RKO (cell line): Measurements from ENCODE around the gene CDK5RAP2.
"Not testable (repeated sequence)": the region's sequence is repeated elsewhere in the genome, so short reads cannot be mapped to it uniquely, and the experiment has no call there.

ENCODE experiments used
- DNase-seq: peaks from one replicate; pipeline ENCODE4 v3.0.0-alpha.2; 2016; ENCODE audit warnings: low spot score

The CDK5RAP2 gene

DNA sequence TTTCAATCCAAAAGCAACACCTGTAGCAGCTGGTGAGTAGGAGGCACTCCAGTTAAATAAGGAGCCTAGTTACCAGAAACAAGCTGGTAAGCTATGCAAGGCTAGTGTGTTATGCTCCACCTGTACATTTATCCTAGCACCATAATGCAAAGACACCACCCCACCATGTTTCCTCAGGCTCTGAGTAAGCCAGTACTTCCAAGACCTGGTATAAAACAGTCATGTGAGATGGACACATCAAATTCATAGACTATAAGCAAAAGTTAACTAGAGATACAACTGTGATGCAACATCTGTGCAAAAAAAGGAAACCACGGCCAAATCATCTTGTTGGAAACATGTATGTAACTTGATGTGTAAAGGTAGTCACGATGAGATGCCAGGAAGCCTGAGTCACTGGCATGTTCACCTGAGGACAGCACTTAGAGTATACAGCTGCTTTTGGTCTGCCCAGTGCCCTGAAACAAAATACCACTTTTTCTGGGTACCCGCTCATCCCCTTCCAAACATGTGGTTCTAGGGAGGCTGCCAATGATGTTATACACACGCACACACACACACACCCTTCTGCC, 66.1 kb downstream of the CDK5RAP2 start:
- DNase-seq, result no peak

DNA sequence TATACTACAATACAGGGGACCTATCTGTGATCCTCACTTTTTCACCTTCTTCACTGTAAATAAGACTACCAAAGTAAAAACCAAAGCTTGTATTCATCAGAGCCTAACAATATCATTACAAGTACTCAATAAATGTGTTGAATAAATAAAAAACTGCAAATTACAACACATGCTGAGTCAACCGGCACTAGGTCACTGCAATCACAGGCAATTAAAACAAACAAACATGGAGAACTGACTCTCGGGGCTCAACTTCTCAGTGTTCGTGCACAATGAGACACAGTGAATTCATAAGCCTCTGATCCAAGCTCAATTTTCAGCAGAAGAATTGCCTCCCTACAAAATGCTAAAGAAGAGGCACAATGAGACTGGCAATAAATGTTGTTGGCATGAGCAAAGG, 69.2 kb downstream of the CDK5RAP2 start:
- DNase-seq, result no peak

DNA sequence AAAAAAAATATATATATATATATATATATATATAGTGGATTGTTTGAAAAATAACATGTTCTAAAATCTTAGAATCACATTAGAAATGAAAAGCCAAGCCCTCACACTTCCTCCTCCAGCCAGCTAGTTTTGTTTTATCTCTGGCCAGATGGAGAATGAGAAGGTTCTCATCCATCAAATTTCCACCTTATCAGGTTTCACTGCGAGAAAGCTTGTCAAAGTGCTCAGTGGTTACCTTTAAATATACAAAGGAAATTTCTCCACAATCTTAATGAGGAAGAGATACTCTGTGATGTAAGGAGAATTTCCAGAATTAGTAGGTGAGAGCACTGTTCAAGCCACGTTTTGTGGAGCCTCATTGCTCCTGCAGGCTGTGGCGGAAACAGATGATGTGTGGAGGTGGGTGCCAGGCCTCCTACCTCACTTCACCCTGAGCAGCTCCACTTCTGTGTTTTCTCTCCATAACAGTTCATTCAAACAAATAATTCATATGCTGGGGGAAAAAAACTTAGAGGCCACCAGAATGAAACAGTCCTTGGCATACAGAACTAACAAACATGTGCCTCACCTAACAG, 71.9 kb downstream of the CDK5RAP2 start:
- no peak for DNase-seq

DNA sequence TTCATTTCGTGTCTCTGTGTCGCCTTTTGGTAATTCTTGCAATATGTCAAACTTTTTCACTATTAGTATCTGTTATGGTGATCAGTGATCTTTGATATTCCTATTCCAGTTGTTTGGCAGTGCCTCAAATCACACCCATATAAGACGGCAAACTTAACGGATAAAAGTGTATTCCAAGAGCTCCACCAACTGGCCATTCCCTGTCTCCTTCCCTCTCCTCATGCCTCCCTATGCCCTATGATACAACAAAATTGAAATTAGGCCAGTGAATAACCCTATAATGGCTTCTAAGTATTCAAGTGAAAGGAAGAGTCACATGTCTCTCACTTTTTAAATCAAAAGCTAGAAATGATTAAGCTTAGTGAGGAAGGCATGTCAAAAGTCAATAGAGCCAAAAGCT, 74.8 kb downstream of the CDK5RAP2 start:
- DNase-seq, result no peak

DNA sequence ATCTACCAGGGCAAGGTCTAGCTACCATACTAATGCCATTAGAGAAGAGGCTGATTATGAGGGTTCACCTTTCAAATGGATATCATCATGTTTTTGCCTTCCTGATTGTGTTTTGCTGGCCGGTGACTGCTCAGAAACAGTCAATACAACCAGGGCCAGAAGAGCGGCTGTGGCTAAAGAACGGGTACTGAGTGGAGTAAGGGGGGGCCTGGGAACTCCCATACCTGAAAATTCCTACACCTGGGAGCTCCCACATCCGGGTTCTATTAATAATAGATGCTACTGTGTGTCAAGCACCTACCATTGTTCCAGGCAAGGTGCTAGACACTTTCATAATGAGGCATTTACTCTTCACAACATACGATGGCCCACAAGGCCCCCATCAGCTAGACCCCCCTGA, 79.2 kb downstream of the CDK5RAP2 start:
- DNase-seq, result no peak

DNA sequence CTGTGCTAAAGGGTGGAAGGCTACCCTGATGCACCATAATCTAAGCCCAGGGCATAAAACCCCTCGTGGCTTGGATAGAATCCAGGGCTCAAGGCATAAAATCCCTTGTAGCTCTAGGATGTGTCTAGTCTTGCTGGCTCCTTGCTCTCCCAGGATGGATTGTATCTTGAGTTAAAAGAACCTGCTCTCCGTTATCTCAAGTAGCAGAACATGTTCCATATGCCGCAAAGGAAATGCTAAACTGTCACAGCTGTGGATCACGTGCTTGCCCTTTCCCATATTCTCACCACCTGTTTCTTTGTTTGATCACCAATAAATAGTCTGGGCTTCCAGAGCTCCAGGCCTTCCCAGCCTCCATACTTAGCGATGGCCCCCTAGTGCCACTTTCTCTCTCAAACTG, 82.1 kb downstream of the CDK5RAP2 start:
- not testable (repeated sequence) for DNase-seq

DNA sequence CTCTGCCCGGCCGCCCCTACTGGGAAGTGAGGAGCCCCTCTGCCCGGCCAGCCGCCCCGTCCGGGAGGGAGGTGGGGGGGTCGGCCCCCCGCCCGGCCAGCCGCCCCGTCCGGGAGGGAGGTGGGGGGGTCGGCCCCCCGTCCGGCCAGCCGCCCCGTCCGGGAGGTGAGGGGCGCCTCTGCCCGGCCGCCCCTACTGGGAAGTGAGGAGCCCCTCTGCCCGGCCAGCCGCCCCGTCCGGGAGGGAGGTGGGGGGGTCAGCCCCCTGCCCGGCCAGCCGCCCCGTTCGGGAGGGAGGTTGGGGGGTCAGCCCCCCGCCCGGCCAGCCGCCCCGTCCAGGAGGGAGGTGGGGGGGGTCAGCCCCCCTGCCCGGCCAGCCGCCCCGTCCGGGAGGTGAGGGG, 83.5 kb downstream of the CDK5RAP2 start:
- DNase-seq, result not testable (repeated sequence)

DNA sequence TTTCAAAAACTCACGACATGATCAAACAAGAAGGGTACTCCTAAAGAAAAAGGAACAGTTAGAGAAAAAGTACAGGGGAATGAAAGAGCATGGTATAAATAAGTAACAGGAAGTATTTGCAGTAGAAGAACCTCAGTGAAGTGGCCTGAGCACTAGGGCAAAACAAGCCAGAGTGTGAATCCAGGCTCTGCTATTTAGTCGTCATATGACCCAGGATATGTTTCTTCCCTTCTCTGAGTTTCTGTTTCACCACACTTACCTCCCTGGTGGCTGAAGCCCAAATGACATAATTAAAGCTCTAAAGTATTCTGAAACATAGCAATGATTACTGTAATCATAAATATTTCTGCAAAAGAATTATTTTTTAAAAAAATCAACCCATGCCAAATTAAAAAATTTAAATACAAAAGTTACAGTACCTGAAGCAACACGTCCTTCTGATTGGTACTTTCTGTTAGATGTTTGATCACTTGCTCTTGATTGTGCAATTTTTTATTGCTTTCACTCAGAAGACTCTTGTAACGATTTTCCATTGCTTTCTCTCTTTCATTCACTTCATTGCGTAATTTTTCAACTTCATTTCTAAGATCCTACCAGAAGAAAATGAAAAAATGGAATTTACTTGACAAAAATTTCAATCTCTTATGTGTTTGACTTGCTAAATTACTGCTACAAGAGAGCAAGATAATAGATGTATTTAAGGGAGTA, 88.9 kb downstream of the CDK5RAP2 start:
- DNase-seq, result peak; percentile 14

DNA sequence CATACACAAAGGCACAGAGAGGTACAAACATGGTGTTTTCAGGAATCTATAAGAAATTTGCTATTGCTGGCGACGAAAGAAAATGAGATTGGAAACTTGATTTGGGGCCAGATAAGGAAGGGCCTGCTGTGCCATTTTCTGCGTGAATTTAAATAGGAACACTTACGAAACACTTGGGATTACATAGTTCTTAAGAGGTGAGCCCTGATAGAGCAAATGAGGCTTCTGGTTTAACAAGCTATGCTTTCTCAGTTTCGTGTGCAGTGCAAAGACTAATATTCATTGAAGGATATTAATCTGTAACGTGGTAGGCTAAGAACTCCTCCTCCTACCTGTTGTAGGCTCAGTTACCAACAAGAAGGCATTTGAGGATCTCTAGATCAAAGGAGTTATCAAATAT, 93.1 kb downstream of the CDK5RAP2 start:
- no peak for DNase-seq

DNA sequence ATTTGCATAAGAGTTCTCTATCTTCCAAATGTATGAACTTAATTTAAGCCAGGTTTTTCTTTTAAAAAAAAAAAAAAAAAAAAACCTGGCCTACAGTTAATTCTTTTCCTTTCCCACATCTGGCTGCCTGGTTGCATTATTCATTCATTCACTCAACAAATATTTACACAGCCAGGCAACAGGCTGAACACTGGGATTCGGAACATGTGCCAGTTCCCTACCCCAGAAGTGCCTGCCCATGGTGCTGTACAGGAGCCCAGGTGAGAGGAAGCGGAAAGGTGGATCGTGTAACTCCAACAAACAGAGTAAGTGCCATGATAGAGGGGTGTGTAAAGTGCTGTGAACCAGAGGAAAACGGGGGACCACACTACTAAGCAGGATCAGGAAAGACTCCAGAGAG, 93.6 kb downstream of the CDK5RAP2 start:
- DNase-seq, result no peak

DNA sequence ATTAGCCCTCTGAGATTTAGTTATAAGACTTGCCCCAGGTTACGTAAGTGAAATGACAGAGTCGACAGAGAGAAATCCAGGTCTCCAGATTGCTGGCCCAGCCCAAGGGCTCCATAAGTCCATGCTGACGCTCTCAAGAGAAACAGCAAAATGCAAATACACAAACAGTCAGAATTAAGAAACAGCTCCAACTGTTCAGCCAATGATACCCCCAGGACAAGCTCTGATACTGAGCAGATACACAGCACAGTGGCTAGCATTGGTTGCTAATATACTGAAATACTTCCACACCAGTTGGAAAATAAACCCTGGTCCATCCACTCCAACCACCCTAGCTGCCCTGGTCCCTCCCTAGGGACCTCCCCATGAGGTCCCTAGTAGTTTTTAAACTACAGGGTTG, 94.2 kb downstream of the CDK5RAP2 start:
- no peak for DNase-seq

DNA sequence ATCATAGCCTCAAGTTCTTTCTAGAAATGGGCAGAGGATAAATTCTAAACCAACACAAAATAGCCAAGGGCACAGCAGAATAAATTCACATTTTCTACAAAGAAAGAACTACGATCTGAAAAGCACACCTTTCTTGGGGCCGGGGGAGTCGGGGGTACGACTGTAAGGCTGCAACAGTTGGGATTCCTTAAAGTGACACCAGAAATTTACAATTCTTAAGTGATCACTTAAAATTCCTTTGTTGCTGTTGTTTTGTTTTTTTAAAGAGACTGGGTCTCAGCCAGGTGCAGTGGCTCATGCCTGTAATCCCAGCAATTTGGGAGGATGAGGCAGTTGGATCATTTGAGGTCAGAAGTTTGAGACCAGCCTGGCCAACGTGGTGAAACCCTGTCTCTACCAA, 95.8 kb downstream of the CDK5RAP2 start:
- DNase-seq, result no peak

DNA sequence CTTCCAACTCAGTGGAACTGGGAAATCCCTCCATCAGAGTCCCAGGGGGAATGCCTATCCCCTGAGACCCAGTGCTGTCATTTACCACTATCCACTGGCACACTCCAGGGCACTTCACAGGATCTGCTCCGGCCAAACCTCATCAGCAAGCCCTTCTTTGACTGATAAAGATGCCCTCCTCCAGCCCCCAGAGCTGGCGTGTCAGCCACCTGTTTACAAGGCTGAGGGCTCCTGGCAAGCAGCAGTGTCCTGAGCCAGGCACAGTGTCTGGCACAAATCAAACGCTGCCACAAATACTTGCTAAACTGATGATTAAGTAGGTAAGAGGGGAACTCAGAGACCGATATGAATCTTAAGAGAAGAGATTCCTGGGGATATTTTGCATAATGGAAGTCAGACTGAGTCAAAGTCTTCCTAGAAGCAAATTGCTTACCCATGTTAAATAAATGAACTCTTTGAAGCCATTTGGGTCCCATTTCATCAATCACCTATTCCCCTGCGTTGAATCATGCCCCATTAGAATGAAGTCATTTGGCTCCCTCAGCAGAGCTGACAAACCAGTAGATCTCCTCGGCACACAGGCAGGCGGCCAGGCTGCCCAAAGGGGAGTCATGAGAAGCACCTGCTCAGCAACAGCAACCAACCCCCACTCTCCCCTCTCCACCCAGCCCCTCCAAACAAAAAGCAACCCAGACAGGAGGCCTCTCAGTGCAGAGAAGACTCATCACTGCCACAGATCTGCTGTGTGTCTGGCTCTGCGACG, 97.4 kb downstream of the CDK5RAP2 start:
- no peak for DNase-seq

DNA sequence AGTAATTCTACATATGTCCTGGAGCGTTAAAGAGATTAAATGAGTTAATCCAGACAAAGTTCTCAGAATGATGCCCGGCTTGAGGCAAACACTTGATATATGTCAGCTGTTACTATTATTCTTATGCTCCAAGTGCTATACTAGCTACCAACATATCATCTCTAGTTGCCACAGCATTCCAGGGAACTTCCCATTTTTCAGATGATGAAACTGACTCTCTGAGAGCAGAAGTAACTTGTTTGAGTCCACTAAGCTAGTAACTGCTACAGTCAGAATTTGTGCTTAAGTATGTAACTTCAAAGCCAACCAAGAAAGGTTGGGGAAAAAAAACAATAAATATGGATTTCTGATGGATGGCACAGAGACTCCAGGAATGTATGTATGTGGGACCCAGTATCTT, 98.1 kb downstream of the CDK5RAP2 start:
- no peak for DNase-seq

DNA sequence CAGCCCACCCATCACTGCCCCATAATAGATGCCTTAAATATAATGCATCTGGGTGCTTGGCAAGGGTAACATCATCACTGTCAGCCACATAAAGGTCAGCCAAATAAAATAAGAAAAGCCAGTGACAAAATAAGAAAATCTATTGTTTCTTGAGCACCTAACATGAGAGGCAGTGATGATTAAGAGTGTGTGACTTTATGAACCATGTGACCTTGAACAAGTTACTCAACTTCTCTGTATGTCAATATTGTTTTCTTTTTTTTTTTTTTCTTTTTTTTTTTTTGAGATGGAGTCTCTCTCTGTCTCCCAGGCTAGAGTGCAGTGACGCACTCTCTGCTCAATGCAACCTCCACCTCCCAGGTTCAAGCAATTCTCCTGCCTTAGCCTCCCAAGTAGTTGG, 98.7 kb downstream of the CDK5RAP2 start:
- DNase-seq, result peak; percentile 33

DNA sequence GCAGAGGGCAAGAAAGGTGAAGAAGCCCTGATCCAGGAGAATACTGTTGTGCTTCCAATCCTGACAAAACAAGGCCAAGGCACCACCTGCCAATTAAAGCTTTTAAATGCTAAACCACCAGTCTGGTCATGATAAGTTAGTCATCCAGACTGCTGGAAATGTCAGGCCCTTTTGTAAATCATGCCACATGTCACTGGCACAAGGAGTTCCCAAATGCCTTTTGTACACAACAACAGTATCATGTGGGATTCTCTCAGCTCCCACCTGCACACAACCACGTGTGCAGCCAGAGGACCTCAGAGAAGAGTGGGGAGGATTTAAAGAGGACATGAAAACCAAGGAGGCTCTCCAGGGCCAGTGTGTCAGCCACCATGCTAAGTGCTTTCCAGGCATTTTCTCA, 99.3 kb downstream of the CDK5RAP2 start:
- DNase-seq, result no peak

DNA sequence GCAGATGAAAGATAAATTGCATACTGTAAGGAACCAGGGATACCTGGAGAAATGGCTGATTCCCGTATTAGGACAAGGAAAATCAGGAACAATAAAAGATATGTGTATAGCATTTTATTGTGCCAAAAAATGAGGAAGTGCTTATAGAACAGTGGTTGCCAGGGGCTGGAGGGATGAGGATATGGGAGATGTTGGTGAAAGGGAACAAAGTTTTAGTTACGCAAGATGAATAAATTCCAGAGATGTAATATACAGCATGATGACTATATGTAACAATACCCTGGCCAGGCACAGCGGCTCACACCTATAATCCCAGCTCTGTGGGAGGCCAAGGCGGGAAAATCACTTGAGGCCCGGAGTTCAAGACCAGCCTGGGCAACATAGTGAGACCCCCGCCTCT, 101.8 kb downstream of the CDK5RAP2 start:
- DNase-seq, result no peak

DNA sequence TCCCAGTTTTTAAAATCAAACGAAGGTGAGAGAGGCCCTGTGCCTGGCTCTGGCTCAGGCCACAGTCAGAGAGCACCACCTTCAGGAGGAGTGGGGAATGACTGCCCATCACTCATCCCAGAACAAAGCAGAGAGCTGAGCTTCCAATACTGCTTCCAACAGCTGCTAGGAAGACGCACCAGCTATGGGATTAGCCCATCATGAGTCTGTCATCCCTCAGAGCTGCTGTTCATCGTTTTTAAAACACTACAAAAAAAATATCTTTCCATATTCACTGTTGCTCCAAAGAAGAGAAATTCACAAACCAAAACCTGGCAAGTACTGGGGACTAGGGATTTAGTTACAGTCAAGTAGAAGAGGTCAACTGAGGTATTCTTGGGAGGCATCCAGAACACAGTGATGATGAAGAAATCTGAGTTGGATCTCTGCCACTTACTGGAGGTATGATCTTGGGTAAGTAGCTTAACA, 102.4 kb downstream of the CDK5RAP2 start:
- DNase-seq, result peak; percentile 60

DNA sequence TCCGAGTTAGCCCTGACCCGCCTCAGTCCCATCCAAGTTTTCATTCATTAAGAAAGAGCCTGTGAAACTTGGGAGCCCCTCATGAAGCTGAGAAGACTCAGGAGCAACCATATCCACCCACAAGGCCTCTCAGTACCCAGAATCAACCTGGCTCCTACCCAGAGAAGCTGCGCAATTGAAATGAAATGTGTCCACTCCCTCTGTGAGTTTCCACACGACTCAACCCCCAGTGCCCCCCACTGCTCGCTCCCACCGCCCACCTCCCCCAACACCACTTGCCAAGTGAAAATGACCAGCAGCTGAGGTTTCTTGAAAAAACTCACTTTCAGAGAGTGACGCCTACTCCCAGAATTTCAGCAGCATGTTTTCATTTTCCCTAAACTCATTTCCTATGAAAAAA, 104.6 kb downstream of the CDK5RAP2 start:
- no peak for DNase-seq

DNA sequence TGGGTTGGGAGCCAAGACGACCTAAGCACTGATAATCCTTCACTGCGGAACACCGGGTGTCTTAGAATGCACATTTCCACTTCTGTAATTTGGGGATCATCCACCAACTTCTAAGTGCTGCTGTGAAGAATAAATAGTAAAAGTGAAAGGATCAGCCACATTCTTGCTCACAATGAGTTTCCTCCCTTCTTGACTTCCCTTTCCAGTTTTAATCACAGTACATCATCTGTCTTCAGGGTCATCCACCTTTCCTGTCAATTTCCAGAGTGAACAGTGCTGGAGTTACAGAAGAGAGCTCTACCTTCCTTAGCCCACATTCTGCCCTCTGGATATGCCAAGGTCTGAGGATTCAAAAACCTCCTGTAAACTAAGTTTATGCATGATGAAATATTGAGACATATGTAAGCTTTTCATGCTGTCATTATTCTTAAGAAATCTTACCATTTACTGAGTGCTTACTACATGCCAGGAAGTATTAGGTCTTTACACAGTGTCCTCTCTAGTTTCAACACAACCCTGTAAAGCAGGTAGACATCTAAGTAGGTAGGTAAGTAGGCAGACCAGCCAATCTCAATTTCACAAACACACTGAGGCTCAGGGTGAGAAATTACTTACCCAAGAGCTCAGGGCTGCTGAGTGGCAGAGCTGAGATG, 105.2 kb downstream of the CDK5RAP2 start:
- no peak for DNase-seq

DNA sequence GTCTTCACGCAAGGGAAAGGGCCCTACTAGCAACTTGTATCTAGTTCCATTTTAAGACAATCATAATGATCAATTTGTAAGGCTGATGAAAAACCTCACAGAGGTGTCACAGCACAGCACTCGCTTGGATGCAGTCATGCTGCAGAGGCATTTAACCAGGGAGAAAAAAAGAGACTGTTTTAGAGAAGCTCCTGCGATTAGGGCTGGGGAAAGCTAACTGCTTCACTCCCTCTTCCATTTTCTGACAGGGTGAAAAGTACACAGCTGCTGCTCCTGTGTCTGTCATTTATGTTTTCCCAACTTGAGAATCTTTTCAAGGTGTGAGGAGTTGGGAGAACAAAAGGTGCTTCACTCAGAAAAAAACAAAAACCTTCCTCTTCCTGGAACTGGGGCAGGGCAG, 106.4 kb downstream of the CDK5RAP2 start:
- DNase-seq, result no peak

DNA sequence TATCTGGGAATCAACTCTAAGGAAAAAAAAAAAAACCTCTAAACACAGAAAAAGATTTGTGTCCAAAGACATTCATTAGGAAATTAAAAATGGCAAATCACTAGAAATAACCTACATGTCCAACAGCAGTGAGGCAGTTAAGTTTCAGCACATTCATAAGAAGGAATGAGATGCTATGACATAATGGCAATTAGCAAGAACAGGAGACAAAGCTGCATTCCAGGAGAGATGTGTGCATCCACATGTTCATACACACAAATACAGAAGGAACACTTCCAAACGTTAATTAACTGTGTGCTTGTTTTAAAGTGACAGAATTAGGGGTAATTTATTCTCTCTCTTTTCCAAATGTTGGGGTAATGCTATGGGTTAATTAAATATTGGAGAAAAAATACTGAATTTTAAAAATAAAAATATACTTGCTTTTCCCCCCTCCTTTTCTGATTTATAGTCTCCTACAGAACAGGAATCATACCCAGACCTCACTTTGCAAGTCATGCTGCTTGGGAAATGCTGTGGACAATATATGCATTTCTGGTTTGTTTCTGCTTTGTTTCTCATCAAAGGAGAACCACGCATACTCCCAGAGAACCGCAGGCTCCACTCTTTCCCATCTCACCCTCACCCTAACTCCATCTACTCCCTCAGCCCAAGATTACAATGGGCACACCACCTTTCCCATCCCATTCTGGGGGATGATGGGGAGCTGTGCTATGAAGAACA, 114.1 kb downstream of the CDK5RAP2 start:
- DNase-seq, result no peak
